Measurements from ENCODE around the gene MPRIP. TPM values are rescaled to one million over a fixed set of nuclear protein-coding genes. Genes with fewer than 3 reads are reported as not detected.

MPRIP gene
- total RNA-seq, 4 donors from 2014 or later = 122 to 207 (median 145) TPM

DNA sequence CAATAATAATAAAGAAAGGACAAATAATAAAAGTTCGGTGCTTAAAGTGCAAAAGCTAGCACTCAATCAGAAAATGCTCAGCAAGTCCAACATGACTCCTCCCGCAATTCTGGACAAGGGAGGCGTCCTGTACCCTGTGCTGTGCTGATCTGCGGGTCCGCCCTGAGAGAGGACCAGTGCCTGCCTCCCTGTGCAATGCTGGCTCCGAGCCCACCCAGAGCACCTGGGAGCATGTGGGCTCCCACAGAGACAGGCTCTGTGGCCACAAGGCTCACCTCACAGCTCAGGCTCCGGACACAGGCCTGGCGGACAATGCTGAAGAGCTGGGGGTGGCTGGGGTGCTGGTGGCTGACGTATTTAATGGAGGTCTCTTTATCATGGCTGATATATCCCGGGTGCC is 183.6 kb downstream of the MPRIP start:
- Histone ChIP-seq H3K4me3 (no peak overlapping the region), H3K9me3 (no peaks in the 10 kb centered on the region), H3K27me3 (no peaks in the 10 kb centered on the region), H3K4me1 (no peaks in the 10 kb centered on the region), H3K36me3 (peaks cover 100% of the 10 kb centered on the region), H3K27ac (no peak overlapping the region)
- TF ChIP-seq, protein P1, sequence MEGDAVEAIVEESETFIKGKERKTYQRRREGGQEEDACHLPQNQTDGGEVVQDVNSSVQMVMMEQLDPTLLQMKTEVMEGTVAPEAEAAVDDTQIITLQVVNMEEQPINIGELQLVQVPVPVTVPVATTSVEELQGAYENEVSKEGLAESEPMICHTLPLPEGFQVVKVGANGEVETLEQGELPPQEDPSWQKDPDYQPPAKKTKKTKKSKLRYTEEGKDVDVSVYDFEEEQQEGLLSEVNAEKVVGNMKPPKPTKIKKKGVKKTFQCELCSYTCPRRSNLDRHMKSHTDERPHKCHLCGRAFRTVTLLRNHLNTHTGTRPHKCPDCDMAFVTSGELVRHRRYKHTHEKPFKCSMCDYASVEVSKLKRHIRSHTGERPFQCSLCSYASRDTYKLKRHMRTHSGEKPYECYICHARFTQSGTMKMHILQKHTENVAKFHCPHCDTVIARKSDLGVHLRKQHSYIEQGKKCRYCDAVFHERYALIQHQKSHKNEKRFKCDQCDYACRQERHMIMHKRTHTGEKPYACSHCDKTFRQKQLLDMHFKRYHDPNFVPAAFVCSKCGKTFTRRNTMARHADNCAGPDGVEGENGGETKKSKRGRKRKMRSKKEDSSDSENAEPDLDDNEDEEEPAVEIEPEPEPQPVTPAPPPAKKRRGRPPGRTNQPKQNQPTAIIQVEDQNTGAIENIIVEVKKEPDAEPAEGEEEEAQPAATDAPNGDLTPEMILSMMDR (IDR thresholded peaks at IDR 0.05) = no peak
- TF ChIP-seq EP300 (IDR thresholded peaks at IDR 0.05) = no peak
- TF ChIP-seq POLR2A (IDR thresholded peaks at IDR 0.05) = no peak
- no peak for TF ChIP-seq POLR2AphosphoS5 (IDR thresholded peaks at IDR 0.05)
- WGBS = 91% methylated on average over 10 of the region's 10 CpGs
- DNase-seq (ENCODE audit: low spot score in 2 of 2) = no peak

DNA sequence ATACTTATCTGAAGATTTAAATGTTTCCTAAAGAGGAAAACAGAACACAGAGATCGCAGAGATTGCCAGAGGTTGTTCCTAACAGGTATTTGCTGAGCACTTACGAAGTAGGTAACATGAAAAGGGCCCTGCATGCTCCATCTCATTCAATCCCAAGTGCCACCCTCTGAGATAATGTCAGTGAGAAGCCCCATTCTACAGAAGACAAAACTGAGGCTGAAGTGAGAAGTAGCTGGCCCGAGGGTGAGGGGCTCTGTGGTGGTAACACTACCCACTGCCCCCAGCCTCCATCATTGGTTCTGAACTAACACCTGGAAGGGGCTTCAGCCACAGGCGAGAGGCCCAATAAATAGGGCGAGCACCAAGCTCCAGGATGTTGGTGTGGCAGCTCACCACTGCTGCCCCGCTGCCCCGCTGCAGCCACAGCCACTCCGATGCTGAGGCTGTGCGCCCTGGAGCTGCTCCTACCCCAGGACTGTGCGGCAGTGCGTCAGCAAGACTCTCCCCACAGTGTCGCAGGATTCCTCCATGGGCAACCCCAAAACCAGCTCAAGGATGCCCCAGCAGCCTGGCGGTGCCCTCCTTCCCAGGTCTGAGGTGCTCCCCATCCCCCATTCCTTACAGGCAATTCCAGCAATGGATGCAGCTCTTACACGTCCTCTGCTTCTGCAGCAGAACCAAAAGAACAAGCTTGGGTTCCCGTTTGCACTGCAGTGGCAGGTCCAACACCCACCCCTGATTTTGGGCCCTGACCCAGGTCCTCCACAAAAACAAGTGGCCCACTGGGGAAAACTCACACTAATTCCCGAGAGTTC is 184.4 kb downstream of the MPRIP start:
- no peaks in the 10 kb centered on the region for H3K9me3 ChIP-seq
- WGBS = 93% methylated on average over 9 of the region's 16 CpGs
- H3K36me3 ChIP-seq = peaks cover 100% of the 10 kb centered on the region

GRCh38 chr17:17227608-17228520 is 185.6 kb downstream of the MPRIP start:
- Histone ChIP-seq H3K27ac (no peak overlapping the region), H3K36me3 (peaks cover 100% of the 10 kb centered on the region), H3K27me3 (no peaks in the 10 kb centered on the region), H3K9me3 (no peaks in the 10 kb centered on the region), H3K4me1 (no peaks in the 10 kb centered on the region), H3K4me3 (no peak overlapping the region)
- 85% methylated on average over 24 of the region's 25 CpGs for WGBS
- no peak for DNase-seq (ENCODE audit: low spot score in 2 of 2)
- TF ChIP-seq POLR2AphosphoS5 (IDR thresholded peaks at IDR 0.05) = no peak
- TF ChIP-seq POLR2A (IDR thresholded peaks at IDR 0.05) = no peak
- TF ChIP-seq EP300 (IDR thresholded peaks at IDR 0.05) = no peak
- TF ChIP-seq, protein P1 (IDR thresholded peaks at IDR 0.05) = no peak

More for the DNA sequence above, 184.4 kb downstream of the MPRIP start:
- H3K27me3 ChIP-seq = no peaks in the 10 kb centered on the region
- H3K27ac ChIP-seq = no peak overlapping the region
- H3K4me1 ChIP-seq = no peaks in the 10 kb centered on the region
- TF ChIP-seq, protein P1 (IDR thresholded peaks at IDR 0.05) = no peak
- TF ChIP-seq POLR2AphosphoS5 (IDR thresholded peaks at IDR 0.05) = no peak
- no peak for TF ChIP-seq EP300 (IDR thresholded peaks at IDR 0.05)
- no peak for TF ChIP-seq POLR2A (IDR thresholded peaks at IDR 0.05)
- no peak overlapping the region for H3K4me3 ChIP-seq
- no peak for DNase-seq (ENCODE audit: low spot score in 2 of 2)

DNA sequence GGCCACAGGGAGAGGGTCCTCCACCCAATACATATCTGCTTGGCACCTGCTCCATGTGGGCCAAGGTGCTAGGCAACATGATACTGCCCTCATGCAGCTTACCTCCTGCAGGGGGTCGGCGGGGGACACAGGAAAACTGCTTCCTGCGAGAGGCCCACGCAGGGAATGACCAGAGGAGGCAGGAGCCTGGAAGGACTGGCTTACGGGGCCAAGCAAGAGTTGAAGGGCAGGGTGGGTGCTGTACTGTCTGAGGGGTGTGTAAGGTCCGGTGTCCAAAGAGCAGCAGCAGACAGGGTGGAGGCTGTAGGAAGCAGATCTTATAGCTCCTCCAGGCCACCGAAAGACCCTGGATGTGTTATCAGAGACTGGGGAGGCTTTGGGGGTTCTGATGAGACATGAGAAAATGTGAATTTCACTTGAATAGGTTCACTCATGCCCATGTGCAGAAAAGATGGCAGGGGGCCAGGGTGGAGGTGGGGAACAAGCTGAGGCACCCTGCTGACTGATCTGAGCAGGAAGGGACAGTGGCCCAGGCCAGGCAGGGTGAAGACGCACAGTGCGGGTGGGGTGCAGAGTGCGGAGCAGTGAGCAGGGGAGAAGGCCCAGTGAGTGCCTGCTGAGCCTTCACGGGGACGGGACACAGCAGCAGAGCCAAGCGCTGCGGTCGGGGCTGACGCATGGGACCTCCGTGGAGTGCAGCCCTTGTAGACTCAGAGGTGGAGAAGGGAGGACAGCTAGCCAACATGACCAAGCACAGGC is 186.4 kb downstream of the MPRIP start:
- TF ChIP-seq POLR2AphosphoS5 (IDR thresholded peaks at IDR 0.05) (no peak), EP300 (IDR thresholded peaks at IDR 0.05) (no peak), POLR2A (IDR thresholded peaks at IDR 0.05) (no peak)
- TF ChIP-seq, protein P1 (IDR thresholded peaks at IDR 0.05) = no peak
- Histone ChIP-seq H3K9me3 (no peaks in the 10 kb centered on the region), H3K27me3 (no peaks in the 10 kb centered on the region), H3K4me3 (no peak overlapping the region), H3K36me3 (peaks cover 93% of the 10 kb centered on the region), H3K27ac (no peak overlapping the region), H3K4me1 (peaks cover under 1% of the 10 kb centered on the region)
- WGBS = 97% methylated on average over 17 of the region's 17 CpGs
- no peak for DNase-seq (ENCODE audit: low spot score in 2 of 2)
